ENCODE data around the gene VAPA. TPM values are rescaled to one million over a fixed set of nuclear protein-coding genes. Genes with fewer than 3 reads are reported as not detected.

VAPA gene
- total and polyA plus RNA-seq, 2 of the 4 experiments (the other 2 are of a cell fraction) = 199 to 206 TPM

DNA sequence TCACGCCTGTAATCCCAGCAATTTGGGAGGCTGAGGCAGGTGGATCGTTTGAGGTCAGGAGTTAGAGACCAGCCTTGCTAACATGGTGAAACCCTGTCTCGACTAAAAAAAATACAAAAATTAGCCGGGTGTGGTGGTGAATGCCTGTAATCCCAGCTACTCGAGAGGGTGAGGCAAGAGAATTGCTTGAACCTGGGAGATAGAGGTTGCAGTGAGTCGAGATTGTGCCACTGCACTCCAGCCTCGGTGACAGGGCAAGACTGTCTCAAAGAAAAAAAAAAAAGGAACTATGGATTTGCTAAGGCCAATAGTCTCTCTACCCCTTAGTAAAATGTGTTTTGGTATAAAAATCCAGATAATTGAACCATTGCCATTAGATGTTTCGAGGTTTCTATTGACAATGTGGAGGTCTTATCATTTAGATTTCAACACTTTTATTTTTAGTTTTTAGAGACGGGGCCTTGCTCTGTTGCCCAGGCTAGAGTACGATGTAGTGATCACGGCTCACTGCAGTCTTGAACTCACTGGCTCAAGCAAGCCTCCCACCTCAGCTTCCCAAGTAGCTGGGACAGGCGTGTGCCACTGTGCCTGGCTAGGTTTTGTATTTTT is 29.2 kb upstream of the VAPA start:
- no peak overlapping the region for H4K91ac ChIP-seq (ENCODE audit: insufficient read depth, low read depth, low read length)
- peaks cover 1% of the 10 kb centered on the region; the same call in 1 of the 2 replicates for H3K4me1 ChIP-seq (ENCODE audit: control insufficient read depth, insufficient read depth, low read length)
- TF ChIP-seq, protein P1, sequence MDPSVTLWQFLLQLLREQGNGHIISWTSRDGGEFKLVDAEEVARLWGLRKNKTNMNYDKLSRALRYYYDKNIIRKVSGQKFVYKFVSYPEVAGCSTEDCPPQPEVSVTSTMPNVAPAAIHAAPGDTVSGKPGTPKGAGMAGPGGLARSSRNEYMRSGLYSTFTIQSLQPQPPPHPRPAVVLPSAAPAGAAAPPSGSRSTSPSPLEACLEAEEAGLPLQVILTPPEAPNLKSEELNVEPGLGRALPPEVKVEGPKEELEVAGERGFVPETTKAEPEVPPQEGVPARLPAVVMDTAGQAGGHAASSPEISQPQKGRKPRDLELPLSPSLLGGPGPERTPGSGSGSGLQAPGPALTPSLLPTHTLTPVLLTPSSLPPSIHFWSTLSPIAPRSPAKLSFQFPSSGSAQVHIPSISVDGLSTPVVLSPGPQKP (IDR thresholded peaks at IDR 0.05; ENCODE audit: borderline replicate concordance, low read depth, low read length) = no peak
- TF ChIP-seq NFE2L2 (IDR thresholded peaks at IDR 0.05; ENCODE audit: low read depth, low read length) (no peak), MXI1 (IDR thresholded peaks at IDR 0.05; ENCODE audit: borderline replicate concordance, low read depth, low read length) (no peak), POLR2A (IDR thresholded peaks at IDR 0.05; ENCODE audit: low read depth, low read length) (no peak)
- no peak overlapping the region for H3K4me2 ChIP-seq (ENCODE audit: low read depth, low read length)
- H3K14ac ChIP-seq (replicated peaks; ENCODE audit: low read depth, low read length) = no peak overlapping the region
- H3K9me1 ChIP-seq (ENCODE audit: insufficient read depth, low read length) = no peaks in the 10 kb centered on the region
- no peak for ATAC-seq (ENCODE audit: low read depth)
- no peak overlapping the region for H2BK120ac ChIP-seq (ENCODE audit: low read depth, low read length)
- no peak overlapping the region for H2BK5ac ChIP-seq (ENCODE audit: low read depth, low read length, poor library complexity, severe bottlenecking)
- no peak for DNase-seq
- H2AK5ac ChIP-seq (ENCODE audit: low read depth, low read length) = no peak overlapping the region
- no peak overlapping the region for H4K5ac ChIP-seq (ENCODE audit: low read depth, low read length)
- no peaks in the 10 kb centered on the region for H3K27me3 ChIP-seq (ENCODE audit: control insufficient read depth, insufficient read depth, low read length)
- H4K8ac ChIP-seq (ENCODE audit: low read depth in 2 of 2, low read length in 2 of 2) = no peak overlapping the region
- H2BK20ac ChIP-seq (ENCODE audit: low read depth, low read length) = no peak overlapping the region
- no peak overlapping the region for H3K23ac ChIP-seq (ENCODE audit: low read depth, low read length)
- no peak overlapping the region for H2AK9ac ChIP-seq (replicated peaks; ENCODE audit: low read depth, low read length, poor library complexity)
- no peak overlapping the region for H3K4me3 ChIP-seq (ENCODE audit: insufficient read depth, low read depth, low read length)
- H3K79me1 ChIP-seq (ENCODE audit: low read depth in 1 of 2, low read length in 2 of 2) = no peaks in the 10 kb centered on the region
- no peaks in the 10 kb centered on the region for H3K9me3 ChIP-seq (ENCODE audit: control insufficient read depth, insufficient read depth, low read length)
- H3K18ac ChIP-seq (ENCODE audit: low read depth, low read length) = no peak overlapping the region
- H4K20me1 ChIP-seq (ENCODE audit: insufficient read depth, low read length) = no peaks in the 10 kb centered on the region
- H3K4ac ChIP-seq (ENCODE audit: low read depth, low read length) = no peak overlapping the region
- no peaks in the 10 kb centered on the region for H3K36me3 ChIP-seq (ENCODE audit: control insufficient read depth, insufficient read depth, low read length)
- H3K27ac ChIP-seq (ENCODE audit: insufficient read depth, low read length) = no peak overlapping the region
- CTCF ChIA-PET = no interaction called here
- dilution Hi-C loops (cut with HindIII; ENCODE audit: low sequenced_read_pairs, unreplicated experiment) = no loop called here
- no CpG with 5 or more reads among the region's 12 CpGs for WGBS, 2 experiments (ENCODE audit: extremely low coverage in 2 of 2, insufficient read length in 1 of 2)
- H3K56ac ChIP-seq (ENCODE audit: extremely low read depth, insufficient read depth, low read length) = no peak overlapping the region
- intact Hi-C loops (cut with micrococcal nuclease) = loop anchor here (5.0 kb wide), 1 partner anchor 882 kb away; no protein-coding TSS in a partner anchor
- H2AFZ ChIP-seq (replicated peaks; ENCODE audit: low read length, poor library complexity) = no peak overlapping the region
- in situ Hi-C loops (cut with MboI; ENCODE audit: low sequenced_read_pairs) = no loop called here
- POLR2A ChIA-PET (ENCODE audit: unreplicated experiment) = no interaction called here
- H2BK15ac ChIP-seq (ENCODE audit: low read depth, low read length) = no peak overlapping the region
- BruUV-seq (replicated peaks) = no TSS peak
- H3K9ac ChIP-seq (ENCODE audit: low read depth, low read length) = no peak overlapping the region

Data from IMR-90 (cell line).